ENCODE results near the gene NELL1. TPM values are rescaled to one million over a fixed set of nuclear protein-coding genes. Genes with fewer than 3 reads are reported as not detected.

NELL1 gene
- total RNA-seq, 2 experiments from 2014 or later, result not detected

DNA sequence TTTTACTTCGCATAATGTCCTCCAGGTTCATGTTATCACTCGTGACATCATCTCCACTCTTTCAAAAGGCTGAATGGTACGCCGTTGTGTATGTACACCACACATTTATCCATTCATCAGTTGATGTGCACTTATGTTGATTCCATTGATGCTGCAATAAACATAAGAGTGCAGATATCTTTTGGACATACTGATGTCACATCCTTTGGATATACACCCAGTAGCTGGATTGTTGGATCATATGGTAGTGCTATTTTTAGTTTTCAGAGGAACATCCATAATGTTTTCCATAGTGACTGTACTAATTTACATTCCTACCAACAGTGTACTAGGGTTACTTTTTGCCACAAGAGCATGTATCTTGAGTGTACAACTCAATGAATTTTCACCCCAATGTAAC is 25.0 kb upstream of the NELL1 start:
- ChIA-PET CTCF (no interaction called here), POLR2A (no interaction called here)
- DNase-seq, result no peak
- Mint-ChIP-seq H3K36me3 (ENCODE audit: low read depth) (no peaks in the 10 kb centered on the region), H3K4me1 (no peaks in the 10 kb centered on the region), H3K27ac (no peak overlapping the region), H3K4me3 (no peak overlapping the region), H3K27me3 (peaks cover 5% of the 10 kb centered on the region), H3K9me3 (no peaks in the 10 kb centered on the region)

- H3K9me3 Mint-ChIP-seq, result no peaks in the 10 kb centered on the region
- ChIA-PET POLR2A (no interaction called here), CTCF (interaction anchor here (0.6 to 1.8 kb wide), 5 partner anchors 8 to 864 kb away, joined by 3 to 7 read pairs (median 4); no protein-coding TSS in a partner anchor)
- H3K4me1 Mint-ChIP-seq, result no peaks in the 10 kb centered on the region
- no peak overlapping the region for H3K27ac Mint-ChIP-seq
- no peaks in the 10 kb centered on the region for H3K36me3 Mint-ChIP-seq (ENCODE audit: low read depth)
- DNase-seq, result peak; percentile 20
- no peak overlapping the region for H3K4me3 Mint-ChIP-seq
- H3K27me3 Mint-ChIP-seq, result peaks cover 2% of the 10 kb centered on the region
These were observed 21.3 kb upstream of the NELL1 start for GRCh38 chr11:20647976-20648565.

DNA sequence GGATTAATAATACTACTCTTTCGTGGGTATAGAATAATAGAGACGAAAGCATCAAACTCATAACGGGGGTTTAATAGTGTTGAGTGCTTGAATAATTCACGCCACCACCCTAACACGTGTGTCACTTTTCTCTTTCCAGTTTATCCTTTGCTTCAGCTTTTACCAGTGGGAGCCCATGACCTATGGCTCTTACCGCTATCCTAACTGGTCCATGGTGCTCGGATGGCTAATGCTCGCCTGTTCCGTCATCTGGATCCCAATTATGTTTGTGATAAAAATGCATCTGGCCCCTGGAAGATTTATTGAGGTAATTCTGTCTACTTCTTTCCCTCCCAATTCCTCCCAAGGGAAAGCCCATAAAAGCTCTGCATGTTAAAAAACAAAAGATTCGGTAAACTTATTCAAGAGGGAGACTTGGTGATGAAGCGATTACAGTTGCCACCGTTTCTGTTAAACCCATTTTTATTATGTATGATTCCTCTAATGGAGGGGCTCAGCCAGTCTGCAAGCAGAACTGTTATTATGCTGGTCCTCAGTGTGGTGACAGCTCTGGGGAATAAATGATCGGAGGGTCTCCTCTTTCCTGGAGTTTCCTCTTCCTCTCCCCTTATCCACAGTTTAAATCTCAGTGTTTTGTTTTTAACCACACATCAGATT is 17.1 kb upstream of the NELL1 start:
- no peak for DNase-seq
- H3K27me3 Mint-ChIP-seq, result peaks cover 2% of the 10 kb centered on the region
- no peak overlapping the region for H3K4me3 Mint-ChIP-seq
- ChIA-PET POLR2A (no interaction called here), CTCF (no interaction called here)
- no peaks in the 10 kb centered on the region for H3K36me3 Mint-ChIP-seq (ENCODE audit: low read depth)
- H3K4me1 Mint-ChIP-seq, result no peaks in the 10 kb centered on the region
- H3K27ac Mint-ChIP-seq, result no peak overlapping the region
- H3K9me3 Mint-ChIP-seq, result no peaks in the 10 kb centered on the region

GRCh38 chr11:20654038-20654437 is 15.3 kb upstream of the NELL1 start:
- Mint-ChIP-seq H3K4me1 (no peaks in the 10 kb centered on the region), H3K36me3 (ENCODE audit: low read depth) (no peaks in the 10 kb centered on the region), H3K27me3 (peaks cover 2% of the 10 kb centered on the region), H3K4me3 (no peak overlapping the region), H3K27ac (no peak overlapping the region), H3K9me3 (no peaks in the 10 kb centered on the region)
- POLR2A ChIA-PET, result no interaction called here
- no peak for DNase-seq
- CTCF ChIA-PET, result no interaction called here

GRCh38 chr11:20656901-20657300 is 12.5 kb upstream of the NELL1 start:
- Mint-ChIP-seq H3K27ac (no peak overlapping the region), H3K4me1 (no peaks in the 10 kb centered on the region), H3K36me3 (ENCODE audit: low read depth) (no peaks in the 10 kb centered on the region), H3K9me3 (no peaks in the 10 kb centered on the region), H3K27me3 (peaks cover 2% of the 10 kb centered on the region), H3K4me3 (no peak overlapping the region)
- POLR2A ChIA-PET, result no interaction called here
- no peak for DNase-seq
- CTCF ChIA-PET, result interaction anchor here (0.7 to 1.4 kb wide), 2 partner anchors 9 to 207 kb away, joined by 3 to 4 read pairs; no protein-coding TSS in a partner anchor

- ChIA-PET CTCF (no interaction called here), POLR2A (no interaction called here)
- Mint-ChIP-seq H3K36me3 (ENCODE audit: low read depth) (no peaks in the 10 kb centered on the region), H3K27ac (no peak overlapping the region), H3K27me3 (peaks cover 2% of the 10 kb centered on the region), H3K4me1 (no peaks in the 10 kb centered on the region), H3K9me3 (no peaks in the 10 kb centered on the region), H3K4me3 (no peak overlapping the region)
- no peak for DNase-seq
These were observed 11.3 kb upstream of the NELL1 start for GRCh38 chr11:20658135-20658534.

DNA sequence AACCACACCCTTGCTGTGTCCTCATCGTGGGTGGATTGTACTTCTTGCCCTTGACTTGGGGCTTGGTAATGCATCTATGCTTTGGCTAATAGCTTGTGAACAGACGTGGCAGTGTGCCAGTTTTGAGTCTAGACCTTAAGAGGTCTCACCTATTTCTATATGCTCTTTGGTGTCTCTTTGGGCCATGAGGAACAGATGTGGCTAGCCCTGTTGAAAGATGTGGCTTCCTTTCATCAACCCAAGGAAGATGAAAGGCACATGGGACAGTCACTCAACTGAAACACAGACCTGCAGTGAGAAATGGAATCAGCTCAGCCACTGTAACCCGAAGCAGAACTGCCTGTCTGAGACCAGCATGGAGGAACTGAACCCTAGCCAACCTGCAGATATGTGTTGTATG is 7.9 kb upstream of the NELL1 start:
- H3K4me3 Mint-ChIP-seq, result no peak overlapping the region
- H3K9me3 Mint-ChIP-seq, result no peaks in the 10 kb centered on the region
- H3K27me3 Mint-ChIP-seq, result peaks cover 6% of the 10 kb centered on the region
- ChIA-PET POLR2A (no interaction called here), CTCF (no interaction called here)
- no peak overlapping the region for H3K27ac Mint-ChIP-seq
- DNase-seq, result no peak
- no peaks in the 10 kb centered on the region for H3K4me1 Mint-ChIP-seq
- H3K36me3 Mint-ChIP-seq (ENCODE audit: low read depth), result no peaks in the 10 kb centered on the region

DNA sequence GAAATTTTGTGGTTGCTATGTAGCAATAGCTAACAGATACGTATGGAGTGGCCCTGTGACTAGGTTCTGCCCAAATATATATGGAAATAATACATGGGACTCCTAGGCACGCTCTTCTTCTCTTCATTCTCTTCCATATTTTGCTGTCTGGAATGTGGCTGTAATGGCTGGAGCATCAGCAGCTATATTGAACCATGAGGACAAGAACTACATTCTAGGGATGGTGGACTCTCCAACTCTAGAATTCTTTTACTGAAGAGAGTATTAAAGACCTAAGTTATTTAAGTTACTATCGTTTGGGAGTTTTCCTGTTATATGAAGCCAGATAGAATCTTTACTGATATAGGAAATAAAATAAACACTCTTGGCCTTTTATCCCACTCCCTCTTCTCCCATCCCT is 7.5 kb upstream of the NELL1 start:
- ChIA-PET POLR2A (no interaction called here), CTCF (no interaction called here)
- H3K36me3 Mint-ChIP-seq (ENCODE audit: low read depth), result no peaks in the 10 kb centered on the region
- no peaks in the 10 kb centered on the region for H3K4me1 Mint-ChIP-seq
- H3K27ac Mint-ChIP-seq, result no peak overlapping the region
- no peak for DNase-seq
- H3K4me3 Mint-ChIP-seq, result no peak overlapping the region
- peaks cover 10% of the 10 kb centered on the region for H3K27me3 Mint-ChIP-seq
- H3K9me3 Mint-ChIP-seq, result no peaks in the 10 kb centered on the region

DNA sequence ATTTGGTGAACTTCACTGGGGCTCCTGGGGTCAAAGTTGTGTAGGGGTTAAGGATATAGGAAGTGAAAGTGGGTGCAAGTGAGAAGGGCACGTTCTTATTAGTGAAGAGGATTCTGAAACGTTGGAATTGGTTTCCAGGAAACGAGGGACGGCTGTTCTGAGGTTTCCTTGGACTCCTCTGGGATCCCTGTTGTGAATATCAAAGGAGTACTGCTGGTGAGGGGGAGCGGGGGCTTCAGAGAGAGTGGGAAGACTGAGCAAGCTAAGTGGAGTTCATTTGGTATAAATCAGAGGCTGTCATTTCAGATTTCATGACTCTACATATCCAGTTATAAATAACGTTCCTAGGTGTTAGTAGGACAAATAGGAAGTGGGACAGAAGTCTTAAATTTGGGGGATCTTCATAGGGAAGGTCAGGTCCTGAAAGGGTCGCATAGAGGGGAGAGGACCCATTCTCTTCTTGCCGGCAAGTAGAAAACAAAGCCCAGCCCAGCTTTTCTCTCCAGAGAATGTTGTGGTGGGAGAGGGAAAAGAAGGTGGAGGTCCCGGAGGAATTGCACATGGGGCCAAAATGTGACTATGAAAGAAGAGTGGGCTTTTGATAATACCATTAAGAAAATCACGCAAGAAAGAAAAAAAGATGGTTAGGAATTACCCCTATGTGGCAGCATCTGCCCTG is 1.1 kb upstream of the NELL1 start:
- Mint-ChIP-seq H3K4me1 (no peaks in the 10 kb centered on the region), H3K4me3 (no peak overlapping the region), H3K27ac (no peak overlapping the region), H3K27me3 (peaks cover 61% of the 10 kb centered on the region), H3K36me3 (ENCODE audit: low read depth) (no peaks in the 10 kb centered on the region), H3K9me3 (no peaks in the 10 kb centered on the region)
- ChIA-PET POLR2A (no interaction called here), CTCF (no interaction called here)
- DNase-seq, result no peak

DNA sequence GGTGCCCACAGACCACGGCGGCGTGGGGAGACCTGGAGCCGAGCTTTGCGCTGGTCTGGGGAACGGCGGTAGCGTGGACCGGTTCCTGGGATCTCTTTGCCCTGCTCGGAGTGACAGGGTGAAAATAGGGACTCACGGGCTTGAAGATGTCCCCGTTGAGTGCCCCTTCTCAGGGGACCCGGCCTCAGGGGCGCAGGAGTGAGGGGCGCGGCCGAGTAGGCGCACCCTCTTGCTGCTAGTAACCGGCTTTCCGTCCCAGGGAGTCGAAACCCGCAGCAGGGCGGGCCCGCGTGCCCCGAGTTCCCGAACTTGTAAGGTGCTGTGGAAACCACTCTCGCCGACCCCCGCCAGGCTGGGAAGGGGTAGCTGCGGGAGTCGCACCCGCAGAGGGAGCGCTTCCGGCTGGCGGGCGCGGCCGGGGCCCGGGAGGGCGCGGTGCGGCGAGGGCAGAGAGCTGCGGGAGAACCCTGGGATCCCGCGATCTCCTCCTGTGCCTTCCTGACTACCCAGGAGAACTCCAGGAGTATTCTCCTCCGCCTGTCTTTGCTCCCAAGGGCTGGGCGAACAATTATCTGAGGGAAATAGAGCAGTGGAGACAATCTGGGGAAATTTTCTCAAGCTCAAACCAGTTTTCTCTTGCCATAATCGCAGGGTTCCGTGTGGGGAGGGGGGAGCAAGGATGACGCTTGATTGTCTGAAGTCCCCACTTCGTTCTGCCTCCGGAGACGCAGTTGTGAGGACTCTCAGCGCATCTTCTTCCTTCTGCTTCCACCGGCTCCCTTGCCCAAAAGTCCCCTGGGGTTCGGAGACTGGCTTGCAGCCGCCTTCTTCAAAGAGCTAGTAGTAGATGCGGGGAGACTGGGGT is 666 bp downstream of the NELL1 start:
- Mint-ChIP-seq H3K4me1 (no peaks in the 10 kb centered on the region), H3K27me3 (peaks cover 60% of the 10 kb centered on the region), H3K36me3 (ENCODE audit: low read depth) (no peaks in the 10 kb centered on the region), H3K9me3 (no peaks in the 10 kb centered on the region), H3K27ac (no peak overlapping the region), H3K4me3 (no peak overlapping the region)
- DNase-seq, result no peak
- ChIA-PET CTCF (no interaction called here), POLR2A (no interaction called here)

DNA sequence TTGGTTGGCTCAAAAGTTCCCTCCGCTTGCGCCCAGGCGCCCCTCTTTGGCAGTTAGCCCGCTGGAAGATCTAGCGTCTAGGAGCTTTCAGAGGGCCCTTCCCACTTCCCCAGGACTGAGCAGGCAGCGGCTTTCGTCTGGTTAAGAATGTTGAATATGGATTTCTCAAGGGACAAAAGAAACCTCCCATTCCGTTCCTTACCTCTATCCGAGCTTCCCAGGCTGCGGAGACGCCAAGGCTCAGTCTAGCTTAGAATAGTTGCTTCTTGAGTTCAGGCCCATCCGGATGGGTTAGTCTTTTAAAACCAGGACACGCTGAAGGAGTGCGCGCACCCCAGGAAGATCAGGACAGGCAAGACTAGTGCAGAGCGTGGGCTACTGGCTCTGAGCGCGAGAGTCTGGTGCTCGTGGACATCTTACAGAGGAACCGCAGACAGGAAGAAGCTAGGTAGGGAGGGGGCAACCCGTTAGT is 1.6 kb downstream of the NELL1 start:
- Mint-ChIP-seq H3K27ac (no peak overlapping the region), H3K27me3 (peaks cover 55% of the 10 kb centered on the region), H3K4me1 (no peaks in the 10 kb centered on the region), H3K4me3 (no peak overlapping the region), H3K36me3 (ENCODE audit: low read depth) (no peaks in the 10 kb centered on the region), H3K9me3 (no peaks in the 10 kb centered on the region)
- POLR2A ChIA-PET, result no interaction called here
- DNase-seq, result no peak
- CTCF ChIA-PET, result no interaction called here

DNA sequence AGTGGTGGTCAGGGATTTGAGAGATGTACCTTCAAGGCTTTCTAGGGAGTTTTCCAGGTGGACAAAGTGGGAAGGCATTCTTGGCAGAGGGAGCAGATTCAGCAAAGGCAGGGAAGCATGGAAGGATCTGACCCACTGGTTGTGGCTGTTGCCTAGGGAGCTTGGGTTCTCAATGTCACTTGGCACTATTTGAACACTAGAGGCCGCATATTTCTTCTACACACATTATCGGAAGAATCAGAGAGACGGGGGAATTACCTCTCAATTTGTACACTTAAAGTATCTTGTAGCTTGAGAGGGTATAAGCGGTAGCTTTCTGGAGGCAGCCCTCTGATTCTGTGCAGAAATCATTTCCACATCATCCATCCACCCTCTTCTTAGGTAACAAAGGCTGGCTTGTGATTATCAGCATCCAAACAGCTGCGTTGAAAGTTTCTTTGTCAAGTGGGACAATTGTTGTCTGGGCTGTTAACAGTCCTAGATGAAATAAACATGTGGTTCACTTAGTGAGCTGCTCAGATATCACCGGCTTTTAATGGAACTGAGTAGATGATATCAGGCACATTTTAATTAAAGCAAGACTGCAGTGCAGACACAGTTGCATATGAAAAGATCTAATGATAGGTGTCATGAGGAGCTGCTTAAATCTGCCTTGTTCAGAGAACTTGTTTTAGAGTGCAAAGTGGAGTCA is 2.6 kb downstream of the NELL1 start:
- Mint-ChIP-seq H3K9me3 (no peaks in the 10 kb centered on the region), H3K27ac (no peak overlapping the region), H3K36me3 (ENCODE audit: low read depth) (no peaks in the 10 kb centered on the region), H3K27me3 (peaks cover 49% of the 10 kb centered on the region), H3K4me3 (no peak overlapping the region), H3K4me1 (no peaks in the 10 kb centered on the region)
- DNase-seq, result no peak
- ChIA-PET CTCF (interaction anchor here (1.0 kb wide), 1 partner anchor 39 kb away, joined by 4 read pairs; no protein-coding TSS in a partner anchor), POLR2A (interaction anchor here (1.2 kb wide), 1 partner anchor 108 kb away, joined by 3 read pairs; no protein-coding TSS in a partner anchor)

Data from activated CD4-positive, alpha-beta memory T cell treated with anti-CD3 and anti-CD28 coated beads, Interleukin-2, amount 10 ng/mL, durations not matched to agents 7 days and 5 days (primary cell).